ENCODE data around the gene CHRND.

Gene CHRND

DNA sequence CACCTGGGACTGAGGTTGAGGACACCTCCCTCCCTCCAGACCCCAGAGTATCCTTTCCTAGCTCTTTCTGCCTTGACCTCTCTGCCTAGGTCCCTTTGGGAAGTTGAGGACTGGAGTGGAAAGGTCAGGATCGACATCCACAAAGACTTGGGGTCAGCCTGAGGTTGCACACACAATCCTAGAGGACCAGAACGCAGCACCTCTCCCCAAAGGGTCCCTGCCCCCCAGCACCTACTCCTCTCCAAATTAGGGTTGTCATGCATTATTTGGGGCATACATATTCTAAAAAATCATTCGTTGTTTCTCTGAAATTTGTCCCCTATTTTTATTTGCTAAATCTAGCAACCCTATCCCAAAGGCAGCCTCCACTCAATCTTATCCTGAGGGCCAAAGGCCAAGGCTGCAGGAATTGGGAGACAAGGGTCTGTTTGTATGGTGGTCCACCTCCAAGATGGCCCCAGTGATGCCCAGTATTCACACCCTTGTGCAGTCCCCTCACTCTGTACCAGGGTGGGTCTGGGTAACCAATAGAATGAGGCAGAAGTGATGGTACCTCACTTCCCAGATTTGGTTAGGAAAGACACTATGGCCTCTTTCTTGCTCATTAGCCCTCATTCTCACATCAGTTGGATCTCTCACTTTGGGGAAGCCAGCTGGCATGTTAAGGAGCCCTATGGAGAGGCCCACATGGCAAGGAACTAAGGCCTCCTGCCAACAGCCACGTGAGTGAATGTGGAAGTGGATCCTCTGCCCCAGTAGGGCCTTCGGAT lies 10.0 kb downstream of the CHRND start (continued):
- TF ChIP-seq, protein P1, sequence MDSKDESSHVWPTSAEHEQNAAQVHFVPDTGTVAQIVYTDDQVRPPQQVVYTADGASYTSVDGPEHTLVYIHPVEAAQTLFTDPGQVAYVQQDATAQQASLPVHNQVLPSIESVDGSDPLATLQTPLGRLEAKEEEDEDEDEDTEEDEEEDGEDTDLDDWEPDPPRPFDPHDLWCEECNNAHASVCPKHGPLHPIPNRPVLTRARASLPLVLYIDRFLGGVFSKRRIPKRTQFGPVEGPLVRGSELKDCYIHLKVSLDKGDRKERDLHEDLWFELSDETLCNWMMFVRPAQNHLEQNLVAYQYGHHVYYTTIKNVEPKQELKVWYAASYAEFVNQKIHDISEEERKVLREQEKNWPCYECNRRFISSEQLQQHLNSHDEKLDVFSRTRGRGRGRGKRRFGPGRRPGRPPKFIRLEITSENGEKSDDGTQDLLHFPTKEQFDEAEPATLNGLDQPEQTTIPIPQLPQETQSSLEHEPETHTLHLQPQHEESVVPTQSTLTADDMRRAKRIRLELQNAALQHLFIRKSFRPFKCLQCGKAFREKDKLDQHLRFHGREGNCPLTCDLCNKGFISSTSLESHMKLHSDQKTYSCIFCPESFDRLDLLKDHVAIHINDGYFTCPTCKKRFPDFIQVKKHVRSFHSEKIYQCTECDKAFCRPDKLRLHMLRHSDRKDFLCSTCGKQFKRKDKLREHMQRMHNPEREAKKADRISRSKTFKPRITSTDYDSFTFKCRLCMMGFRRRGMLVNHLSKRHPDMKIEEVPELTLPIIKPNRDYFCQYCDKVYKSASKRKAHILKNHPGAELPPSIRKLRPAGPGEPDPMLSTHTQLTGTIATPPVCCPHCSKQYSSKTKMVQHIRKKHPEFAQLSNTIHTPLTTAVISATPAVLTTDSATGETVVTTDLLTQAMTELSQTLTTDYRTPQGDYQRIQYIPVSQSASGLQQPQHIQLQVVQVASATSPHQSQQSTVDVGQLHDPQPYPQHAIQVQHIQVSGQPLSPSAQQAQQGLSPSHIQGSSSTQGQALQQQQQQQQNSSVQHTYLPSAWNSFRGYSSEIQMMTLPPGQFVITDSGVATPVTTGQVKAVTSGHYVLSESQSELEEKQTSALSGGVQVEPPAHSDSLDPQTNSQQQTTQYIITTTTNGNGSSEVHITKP (tag by site-specific recombination; IDR thresholded peaks at IDR 0.05) = no peak
- TF ChIP-seq ZNF362 (tag by site-specific recombination; IDR thresholded peaks at IDR 0.05) (no peak), ZNF248 (tag by site-specific recombination; IDR thresholded peaks at IDR 0.05) (no peak), ZSCAN30 (tag by site-specific recombination; IDR thresholded peaks at IDR 0.05) (no peak), ZNF148 (tag by site-specific recombination; IDR thresholded peaks at IDR 0.05; ENCODE audit: borderline replicate concordance) (no peak), KLF9 (tag by site-specific recombination; IDR thresholded peaks at IDR 0.05; ENCODE audit: low read depth) (no peak), ZNF791 (tag by site-specific recombination; IDR thresholded peaks at IDR 0.05) (no peak)

- Histone ChIP-seq H3K4me3 (ENCODE audit: low read depth, low read length) (no peak overlapping the region), H3K4me1 (ENCODE audit: control insufficient read depth, insufficient read depth, low read length) (no peaks in the 10 kb centered on the region), H3K36me3 (ENCODE audit: control insufficient read depth in 2 of 2, insufficient read depth in 1 of 2, low read length in 2 of 2) (no peaks in the 10 kb centered on the region), H3K27ac (ENCODE audit: extremely low read depth, low read depth, low read length) (no peak overlapping the region), H3K9me3 (ENCODE audit: control insufficient read depth, insufficient read depth, low read depth, low read length) (no peaks in the 10 kb centered on the region)
- ChIA-PET CTCF (interaction anchor here (0.6 to 1.6 kb wide), 2 partner anchors 107 to 622 kb away, joined by 3 to 4 read pairs; no protein-coding TSS in a partner anchor), POLR2A (interaction anchor here (1.0 kb wide), 1 partner anchor 13 kb away, joined by 3 read pairs; the partner anchor contains the start of genes EIF4E2 and TIGD1)
- TF ChIP-seq ZNF19 (tag by site-specific recombination; IDR thresholded peaks at IDR 0.05; ENCODE audit: low read depth) (no peak), ZNF302 (tag by site-specific recombination; IDR thresholded peaks at IDR 0.05; ENCODE audit: low read depth) (no peak), ZNF658 (tag by site-specific recombination; IDR thresholded peaks at IDR 0.05) (no peak), FEZF1 (tag by site-specific recombination; IDR thresholded peaks at IDR 0.05) (no peak), ZNF518A (tag by site-specific recombination; conservative IDR thresholded peaks at IDR 0.05; ENCODE audit: low read depth) (no peak), ZNF37A (tag by site-specific recombination; IDR thresholded peaks at IDR 0.05) (no peak), ZNF837 (tag by site-specific recombination; IDR thresholded peaks at IDR 0.05) (no peak), ZSCAN23 (tag by site-specific recombination; IDR thresholded peaks at IDR 0.05) (no peak), YY1 (tag by site-specific recombination; IDR thresholded peaks at IDR 0.05) (no peak), SP7 (tag by site-specific recombination; IDR thresholded peaks at IDR 0.05) (no peak), ZNF311 (tag by site-specific recombination; IDR thresholded peaks at IDR 0.05; ENCODE audit: borderline replicate concordance) (no peak), ZNF548 (tag by site-specific recombination; IDR thresholded peaks at IDR 0.05) (no peak), ZNF660 (tag by site-specific recombination; IDR thresholded peaks at IDR 0.05) (no peak), SCRT2 (tag by site-specific recombination; IDR thresholded peaks at IDR 0.05) (no peak), ZNF10 (tag by site-specific recombination; IDR thresholded peaks at IDR 0.05) (no peak), SP2 (tag by site-specific recombination; IDR thresholded peaks at IDR 0.05) (no peak), RBAK (tag by site-specific recombination; IDR thresholded peaks at IDR 0.05) (no peak)
Observed at GRCh38 chr2:232537079-232537478, 11.1 kb downstream of the CHRND start.
